H1 (cell line): ENCODE data around the gene OOSP4A. TPM values are rescaled to one million over a fixed set of nuclear protein-coding genes. Genes with fewer than 3 reads are reported as not detected.

Experiments used
- CTCF ChIA-PET: fragments of 300-600 bp; sonication (Branson Sonifier 250); formaldehyde crosslinking; loops from one replicate; lab custom pipeline; 2021; ENCODE audit not compliant: partially characterized antibody; lab: Charles Lee
- POLR2A ChIA-PET: fragments of 300-600 bp; sonication (Branson Sonifier 250); formaldehyde crosslinking; loops from one replicate; lab custom pipeline; 2021; ENCODE audit warnings: inconsistent platforms; ENCODE audit not compliant: partially characterized antibody; lab: Charles Lee
- DNase-seq, 2 experiments: peaks; one replicate each; pipeline versions ENCODE4 v3.0.0 to v3.0.0-alpha.2; 2010 to 2022; ENCODE audit warnings: low spot score in 2 of 2, low read depth in 1 of 2, mixed read lengths in 1 of 2
- FAIRE-seq: peaks from 2 replicates; lab custom pipeline; 2011; peaks lifted over from hg19 to GRCh38; lab: Jason Lieb, UNC
- H2AFZ ChIP-seq: 2 replicates; pipeline ENCODE4 v1.8.1; 2012; ENCODE audit warnings: low read length, inconsistent platforms
- H2AK5ac ChIP-seq: 2 replicates; pipeline ENCODE4 v1.6.1; 2013; ENCODE audit warnings: low read depth, low read length
- H2BK120ac ChIP-seq: replicated peaks from 2 replicates; pipeline ENCODE3; 2013; ENCODE audit warnings: low read depth, low read length, inconsistent platforms
- H2BK12ac ChIP-seq: 2 replicates; pipeline ENCODE4 v1.6.1; 2013; ENCODE audit warnings: low read depth, low read length
- H2BK15ac ChIP-seq: 2 replicates; pipeline ENCODE4 v1.6.1; 2013; ENCODE audit warnings: low read length
- H2BK20ac ChIP-seq: 2 replicates; pipeline ENCODE4 v1.6.1; 2013; ENCODE audit warnings: low read length
- H2BK5ac ChIP-seq: 2 replicates; pipeline ENCODE4 v1.6.1; 2013; ENCODE audit warnings: low read depth, low read length
- H3K14ac ChIP-seq: 2 replicates; pipeline ENCODE4 v1.6.1; 2013; ENCODE audit warnings: inconsistent platforms; ENCODE audit not compliant: insufficient read length
- H3K18ac ChIP-seq: 2 replicates; pipeline ENCODE4 v1.6.1; 2013; ENCODE audit warnings: low read length; ENCODE audit errors: extremely low read depth
- H3K23ac ChIP-seq: 2 replicates; pipeline ENCODE4 v1.6.1; 2013; ENCODE audit warnings: inconsistent platforms; ENCODE audit not compliant: insufficient read length
- H3K23me2 ChIP-seq: 2 replicates; pipeline ENCODE4 v1.6.1; 2013; ENCODE audit warnings: low read depth, low read length
- H3K27ac ChIP-seq: 2 replicates; pipeline ENCODE4 v1.6.1; 2011; ENCODE audit warnings: low read depth, low read length, inconsistent platforms
- H3K27me3 ChIP-seq, 4 experiments: replicated peaks in 1 of 4; 1 replicate in 1 of 4; 2 replicates in 3 of 4; pipeline versions ENCODE4 v1.6.1 to v1.8.1; 2011 to 2013; ENCODE audit warnings: low read length in 3 of 4, mild to moderate bottlenecking in 3 of 4, inconsistent platforms in 2 of 4, mixed read lengths in 2 of 4, moderate library complexity in 1 of 4; ENCODE audit not compliant: control insufficient read depth in 3 of 4, insufficient read depth in 3 of 4; ENCODE audit errors: extremely low read depth in 1 of 4
- H3K36me3 ChIP-seq, 4 experiments: 2 replicates each; pipeline versions ENCODE4 v1.6.1 to v1.8.1; 2011 to 2013; ENCODE audit warnings: mild to moderate bottlenecking in 4 of 4, low read length in 3 of 4, moderate library complexity in 2 of 4, control low read depth in 1 of 4, inconsistent platforms in 1 of 4; ENCODE audit not compliant: insufficient read depth in 4 of 4, control insufficient read depth in 2 of 4
- H3K4ac ChIP-seq: replicated peaks from 2 replicates; pipeline ENCODE3; 2013; ENCODE audit warnings: low read length, low read depth, mixed read lengths, inconsistent platforms; ENCODE audit not compliant: insufficient read length
- H3K4me1 ChIP-seq, 4 experiments: replicated peaks in 1 of 4; 1 replicate in 1 of 4; 2 replicates in 3 of 4; pipeline versions ENCODE4 v1.6.1 to v1.8.1; 2011 to 2013; ENCODE audit warnings: low read length in 3 of 4, inconsistent platforms in 2 of 4, mixed read lengths in 1 of 4; ENCODE audit not compliant: insufficient read depth in 4 of 4, control insufficient read depth in 3 of 4
- H3K4me2 ChIP-seq, 2 experiments: 2 replicates each; pipeline versions ENCODE4 v1.6.1 to v1.8.1; 2011 to 2013; ENCODE audit warnings: low read depth in 2 of 2, low read length in 2 of 2, control low read depth in 1 of 2, inconsistent platforms in 1 of 2, mild to moderate bottlenecking in 1 of 2; ENCODE audit not compliant: insufficient read depth in 1 of 2
- H3K4me3 ChIP-seq, 4 experiments: fragments of 200-600, 300-600 bp in 1 of 4; sonication (generic), shearing (Covaris generic), sonication (Bioruptor Twin) in 1 of 4; 2 replicates each; pipeline versions ENCODE4 v1.5.1 to v1.8.1; 2011 to 2016; ENCODE audit warnings: low read length in 4 of 4, low read depth in 3 of 4, control low read depth in 2 of 4, inconsistent platforms in 2 of 4, mild to moderate bottlenecking in 2 of 4, mixed read lengths in 1 of 4, moderate library complexity in 1 of 4; ENCODE audit not compliant: insufficient read depth in 2 of 4; ENCODE audit errors: extremely low read depth in 1 of 4
- H3K56ac ChIP-seq: replicated peaks from 2 replicates; pipeline ENCODE3; 2013; ENCODE audit warnings: low read depth, mild to moderate bottlenecking, mixed read lengths, low read length, inconsistent platforms; ENCODE audit not compliant: insufficient read length
- H3K79me1 ChIP-seq: 2 replicates; pipeline ENCODE4 v1.6.1; 2013; ENCODE audit warnings: low read depth, low read length, control low read depth
- H3K79me2 ChIP-seq, 2 experiments: 2 replicates each; pipeline versions ENCODE4 v1.6.1 to v1.8.1; 2012 to 2013; ENCODE audit warnings: low read length in 2 of 2, mild to moderate bottlenecking in 2 of 2, inconsistent platforms in 1 of 2; ENCODE audit not compliant: insufficient read depth in 2 of 2, control insufficient read depth in 1 of 2
- H3K9ac ChIP-seq, 4 experiments: replicated peaks in 1 of 4; 1 replicate in 1 of 4; 2 replicates in 3 of 4; pipeline versions ENCODE4 v1.6.1 to v1.8.1; 2011 to 2013; ENCODE audit warnings: low read depth in 3 of 4, low read length in 3 of 4, control low read depth in 2 of 4, mild to moderate bottlenecking in 2 of 4, moderate library complexity in 2 of 4, inconsistent platforms in 1 of 4; ENCODE audit errors: extremely low read depth in 1 of 4
- H3K9me3 ChIP-seq, 2 experiments: 2 replicates each; pipeline versions ENCODE4 v1.6.1 to v1.8.1; 2012 to 2013; ENCODE audit warnings: mild to moderate bottlenecking in 2 of 2, moderate library complexity in 2 of 2, control low read depth in 1 of 2, inconsistent platforms in 1 of 2, low read depth in 1 of 2, low read length in 1 of 2, mixed read lengths in 1 of 2; ENCODE audit not compliant: insufficient read depth in 2 of 2
- H4K20me1 ChIP-seq, 2 experiments: replicated peaks in 1 of 2; 2 replicates each; pipeline versions ENCODE3 to v1.8.1; 2011 to 2013; ENCODE audit warnings: inconsistent platforms in 2 of 2, low read length in 2 of 2, mild to moderate bottlenecking in 1 of 2; ENCODE audit not compliant: insufficient read depth in 2 of 2, control insufficient read depth in 1 of 2
- H4K5ac ChIP-seq: 2 replicates; pipeline ENCODE4 v1.6.1; 2013; ENCODE audit warnings: low read length, low read depth, mixed read lengths, inconsistent platforms; ENCODE audit not compliant: insufficient read length
- H4K8ac ChIP-seq: 2 replicates; pipeline ENCODE4 v1.8.0; 2013; ENCODE audit warnings: mild to moderate bottlenecking, moderate library complexity, low read length, inconsistent platforms; ENCODE audit not compliant: insufficient read depth; ENCODE audit errors: extremely low read depth
- H4K91ac ChIP-seq: replicated peaks from 2 replicates; pipeline ENCODE3; 2013; ENCODE audit warnings: low read length, mixed read lengths, inconsistent platforms; ENCODE audit not compliant: insufficient read length
- CBX8 ChIP-seq: fragments of 300-800, 300-1000 bp; sonication (generic); IDR thresholded peaks from 2 replicates; pipeline ENCODE4 v1.7.1; 2016; ENCODE audit warnings: low read depth, low read length, borderline replicate concordance
- GABPA ChIP-seq: IDR thresholded peaks from 2 replicates; pipeline ENCODE4 v1.6.1; 2011; ENCODE audit warnings: mild to moderate bottlenecking, low read length, moderate library complexity, borderline replicate concordance; ENCODE audit not compliant: insufficient read depth
- KDM5A ChIP-seq: fragments of 200-600 bp; IDR thresholded peaks from 2 replicates; pipeline ENCODE4 v1.7.1; 2012; ENCODE audit warnings: mild to moderate bottlenecking, low read length, inconsistent platforms, mixed read lengths
- POLR2A ChIP-seq, 2 experiments: IDR thresholded peaks; 1 replicate in 1 of 2; 2 replicates in 1 of 2; pipeline ENCODE4 v1.6.1; 2011; ENCODE audit warnings: low read depth in 2 of 2, low read length in 2 of 2, mild to moderate bottlenecking in 2 of 2; ENCODE audit errors: control extremely low read depth in 1 of 2
- RBBP5 ChIP-seq: IDR thresholded peaks from 2 replicates; pipeline ENCODE4 v1.7.1; 2012; ENCODE audit warnings: low read depth, mild to moderate bottlenecking, inconsistent platforms, low read length, moderate library complexity, borderline replicate concordance
- RFX5 ChIP-seq: IDR thresholded peaks from 2 replicates; pipeline ENCODE4 v1.6.1; 2011; ENCODE audit warnings: low read depth, low read length, improper control_type of control experiment, borderline replicate concordance
- SAP30 ChIP-seq: fragments of 300-600 bp; sonication (generic); IDR thresholded peaks from 2 replicates; pipeline ENCODE4 v1.7.1; 2012; ENCODE audit warnings: low read length, moderate library complexity, mild to moderate bottlenecking, inconsistent platforms; ENCODE audit not compliant: insufficient read depth, insufficient replicate concordance
- SIN3A ChIP-seq, 2 experiments: IDR thresholded peaks in 1 of 2; conservative IDR thresholded peaks in 1 of 2; 2 replicates each; pipeline ENCODE4 v1.6.1; 2011 to 2012; ENCODE audit warnings: low read length in 2 of 2, improper control_type of control experiment in 1 of 2, low read depth in 1 of 2, mild to moderate bottlenecking in 1 of 2
- SP2 ChIP-seq: IDR thresholded peaks from 2 replicates; pipeline ENCODE4 v1.6.1; 2012; ENCODE audit warnings: mild to moderate bottlenecking, low read length, inconsistent platforms
- TBP ChIP-seq: IDR thresholded peaks from 2 replicates; pipeline ENCODE4 v1.6.1; 2011; ENCODE audit warnings: low read depth, low read length, improper control_type of control experiment
- TCF12 ChIP-seq: IDR thresholded peaks from 2 replicates; pipeline ENCODE4 v1.6.1; 2011; ENCODE audit warnings: low read depth, mild to moderate bottlenecking, low read length
- WGBS, 2 experiments: shearing (Covaris generic) in 1 of 2; methylation state at CpG; one replicate each; pipeline versions ENCODE4 v1.1.6 to v1.1.7; 2013 to 2015; ENCODE audit warnings: low lambda C conversion rate in 2 of 2, mixed read lengths in 2 of 2, inconsistent platforms in 1 of 2, low coverage in 1 of 2, missing lambda C conversion rate in 1 of 2; ENCODE audit not compliant: insufficient replicate concordance in 2 of 2, insufficient coverage in 1 of 2, insufficient read length in 1 of 2; ENCODE audit errors: extremely low coverage in 1 of 2, missing lambda C conversion rate in 1 of 2; 5-methylcytosine and 5-hydroxymethylcytosine counted together
- polyA plus RNA-seq, 7 experiments: library from polyadenylated mRNA; depleted of rRNA in 3 of 7; stranded (reverse) in 5 of 7; unstranded in 2 of 7; fragments of >200 nt in 5 of 7; fragments of 200-250 nt in 2 of 7; gene quantifications; 1 replicate in 5 of 7; 2 replicates in 1 of 7; 4 replicates in 1 of 7; pipeline versions ENCODE4 v1.2.1 to v1.2.3, GENCODE V29; 2011 to 2013; ENCODE audit warnings: missing spikeins in 2 of 7, mixed read lengths in 2 of 7
- total RNA-seq: library from RNA; stranded (reverse); fragmentation: NEBNext Ultra II Directional; extraction: Animal tissue kit (Norgen Biotek cat#: 25700); gene quantifications from 2 replicates; pipeline ENCODE4 v1.2.1, GENCODE V29; 2021

OOSP4A gene
- total and polyA plus RNA-seq, 2 of the 8 experiments (the other 6 are each of a cell fraction or from before 2014, with no cell fraction given), result not detected

- ChIA-PET CTCF (interaction anchor here (1.2 kb wide), 1 partner anchor 20 kb away, joined by 5 read pairs; no protein-coding TSS in a partner anchor), POLR2A (no interaction called here)
- Histone ChIP-seq H2BK120ac (no peak overlapping the region), H3K79me2 (no peaks in the 10 kb centered on the region), H2BK12ac (no peak overlapping the region), H3K4me2 (no peak overlapping the region), H3K27me3 (no peaks in the 10 kb centered on the region), H3K14ac (no peak overlapping the region), H2BK5ac (no peak overlapping the region), H2AFZ (no peak overlapping the region), H2AK5ac (no peak overlapping the region), H3K9me3 (no peaks in the 10 kb centered on the region), H3K23me2 (no peaks in the 10 kb centered on the region), H3K4ac (no peak overlapping the region), H4K8ac (no peak overlapping the region), H4K5ac (no peak overlapping the region), H4K91ac (no peak overlapping the region), H2BK20ac (no peak overlapping the region), H2BK15ac (no peak overlapping the region), H3K4me3 (no peak overlapping the region), H3K36me3 (no peaks in the 10 kb centered on the region), H3K18ac (no peak overlapping the region), H3K23ac (no peak overlapping the region), H3K27ac (no peak overlapping the region), H3K9ac (no peak overlapping the region), H3K56ac (no peak overlapping the region), H3K4me1 (no peaks in the 10 kb centered on the region), H4K20me1 (no peaks in the 10 kb centered on the region), H3K79me1 (no peaks in the 10 kb centered on the region)
- TF ChIP-seq TBP (no peak), POLR2A (IDR thresholded peaks at IDR 0.05; ENCODE audit: control extremely low read depth in 1 of 2, low read depth in 2 of 2, low read length in 2 of 2) (no peak), SAP30 (no peak), SIN3A (conservative IDR thresholded peaks at IDR 0.05 in 1 of 2, IDR thresholded peaks at IDR 0.05 in 1 of 2; ENCODE audit: low read depth in 1 of 2, low read length in 2 of 2) (no peak), RBBP5 (no peak), GABPA (no peak), CBX8 (no peak), RFX5 (no peak), KDM5A (no peak), SP2 (no peak), TCF12 (no peak)
- 95% methylated on average over 3 of the region's 3 CpGs; no CpG with 5 or more reads in 1 of the 2 experiments for WGBS, 2 experiments
- no peak for FAIRE-seq
- no peak for DNase-seq
Observed at GRCh38 chr11:59938718-59939117, 25.1 kb upstream of the OOSP4A start.
